Endothelial cell of umbilical vein (primary cell): ENCODE results near the gene CCDC184. TPM values are rescaled to one million over a fixed set of nuclear protein-coding genes. Genes with fewer than 3 reads are reported as not detected.

ENCODE experiments used
- Bru-seq: library from RNA; stranded (reverse); fragments of 400-500 nt; gene quantifications from one replicate; lab custom pipeline; 2021; lab: Mats Ljungman, UMichigan
- BruChase-seq, 2 experiments: library from RNA; stranded (reverse); fragments of 400-500 nt; gene quantifications; one replicate each; lab custom pipeline; 2021; lab: Mats Ljungman, UMichigan
- BruUV-seq: library from RNA; stranded (reverse); fragments of 400-500 nt; replicated peaks from 2 replicates; lab custom pipeline; 2021; lab: Mats Ljungman, UMichigan
- CTCF ChIA-PET: fragments of 300-600, 350-600 bp; sonication (Branson Sonifier 250); formaldehyde crosslinking; loops from one replicate; lab custom pipeline; 2021; ENCODE audit warnings: antibody characterized with exemption, inconsistent platforms; lab: Charles Lee
- POLR2A ChIA-PET: fragments of 300-600, 350-600 bp; sonication (Branson Sonifier 250); formaldehyde crosslinking; loops from one replicate; lab custom pipeline; 2021; ENCODE audit warnings: antibody characterized with exemption, inconsistent platforms; lab: Charles Lee
- DNase-seq: peaks from one replicate; pipeline ENCODE4 v3.0.0-alpha.2; 2011; ENCODE audit warnings: low read depth, low spot score
- FAIRE-seq: peaks from 2 replicates; lab custom pipeline; 2011; peaks lifted over from hg19 to GRCh38; lab: Jason Lieb, UNC
- H2AFZ ChIP-seq: 2 replicates; pipeline ENCODE4 v1.6.0; 2012; ENCODE audit warnings: low read depth, low read length, control low read depth, inconsistent platforms
- H3K27ac ChIP-seq: 2 replicates; pipeline ENCODE4 v1.5.1; 2011; ENCODE audit warnings: low read depth, mild to moderate bottlenecking, control low read depth, low read length, moderate library complexity; ENCODE audit not compliant: insufficient read depth
- H3K27me3 ChIP-seq, 2 experiments: 2 replicates each; pipeline versions ENCODE4 v1.6.0 to v1.6.1; 2011; ENCODE audit warnings: low read length in 2 of 2, mixed read lengths in 1 of 2; ENCODE audit not compliant: control insufficient read depth in 2 of 2, insufficient read depth in 2 of 2
- H3K36me3 ChIP-seq, 2 experiments: 2 replicates in 1 of 2; 3 replicates in 1 of 2; pipeline ENCODE4 v1.5.1; 2011; ENCODE audit warnings: low read length in 2 of 2, mild to moderate bottlenecking in 1 of 2, moderate library complexity in 1 of 2; ENCODE audit not compliant: control insufficient read depth in 2 of 2, insufficient read depth in 2 of 2; ENCODE audit errors: extremely low read depth in 1 of 2
- H3K4me1 ChIP-seq: 3 replicates; pipeline ENCODE4 v1.5.1; 2011; ENCODE audit warnings: mild to moderate bottlenecking, low read length; ENCODE audit not compliant: control insufficient read depth, insufficient read depth; ENCODE audit errors: extremely low read depth
- H3K4me2 ChIP-seq: 2 replicates; pipeline ENCODE4 v1.6.1; 2011; ENCODE audit warnings: low read length, control low read depth, mixed read lengths; ENCODE audit not compliant: insufficient read depth
- H3K4me3 ChIP-seq, 3 experiments: fragments of 200-600 bp in 1 of 3; sonication (generic), shearing (Covaris generic) in 1 of 3; replicated peaks in 1 of 3; 2 replicates each; pipeline ENCODE4 v1.5.1; 2011 to 2016; ENCODE audit warnings: control low read depth in 3 of 3, low read length in 3 of 3, mild to moderate bottlenecking in 2 of 3, inconsistent platforms in 1 of 3, low read depth in 1 of 3, moderate library complexity in 1 of 3; ENCODE audit not compliant: insufficient read depth in 1 of 3
- H3K79me2 ChIP-seq: 2 replicates; pipeline ENCODE4 v1.6.0; 2012; ENCODE audit warnings: low read length, inconsistent platforms; ENCODE audit not compliant: control insufficient read depth, insufficient read depth
- H3K9ac ChIP-seq: replicated peaks from 2 replicates; pipeline ENCODE3; 2011; ENCODE audit warnings: low read length, control low read depth; ENCODE audit not compliant: insufficient read depth; ENCODE audit errors: extremely low read depth
- H3K9me1 ChIP-seq: replicated peaks from 3 replicates; pipeline ENCODE4 v1.6.0; 2011; ENCODE audit warnings: mild to moderate bottlenecking, low read length; ENCODE audit not compliant: control insufficient read depth, insufficient read depth; ENCODE audit errors: extremely low read depth
- H3K9me3 ChIP-seq: replicated peaks from 2 replicates; pipeline ENCODE4 v1.5.1; 2012; ENCODE audit warnings: low read length, inconsistent platforms; ENCODE audit not compliant: control insufficient read depth, insufficient read depth
- H4K20me1 ChIP-seq: replicated peaks from 2 replicates; pipeline ENCODE3; 2011; ENCODE audit warnings: mild to moderate bottlenecking, low read length; ENCODE audit not compliant: control insufficient read depth, insufficient read depth; ENCODE audit errors: extremely low read depth
- FOS ChIP-seq: IDR thresholded peaks from 2 replicates; pipeline ENCODE4 v1.6.1; 2011; ENCODE audit warnings: mild to moderate bottlenecking, low read length, moderate library complexity, borderline replicate concordance; ENCODE audit not compliant: insufficient read depth
- JUN ChIP-seq: IDR thresholded peaks from 2 replicates; pipeline ENCODE4 v1.6.1; 2011; ENCODE audit warnings: borderline replicate concordance, low read depth; ENCODE audit not compliant: insufficient read length, insufficient read depth
- MYC ChIP-seq: IDR thresholded peaks from one replicate; pipeline ENCODE4 v1.6.1; 2011; ENCODE audit warnings: mild to moderate bottlenecking, low read depth, low read length
- POLR2AphosphoS5 ChIP-seq: IDR thresholded peaks from 2 replicates; pipeline ENCODE4 v1.6.1; 2012; ENCODE audit warnings: low read depth, mild to moderate bottlenecking, control low read depth, low read length, moderate library complexity; ENCODE audit not compliant: insufficient read depth
- dilution Hi-C: fragments of 300-500 bp; cut with MboI; formaldehyde crosslinking; loops from one replicate; pipeline ENCODE4 v1.15.0; 2019; ENCODE audit warnings: low sequenced_read_pairs; ENCODE audit not compliant: extremely low pct_ligation_motif_present
- intact Hi-C: fragments of 100-400 bp; cut with micrococcal nuclease; formaldehyde crosslinking; loops from one replicate; pipeline ENCODE4 v1.10.0; 2022
- long read RNA-seq: library from polyadenylated mRNA; stranded (forward); transcript quantifications from one replicate; pipeline ENCODE4 v2.0.0, GENCODE V29; 2021
- polyA minus RNA-seq, 3 experiments: library from RNA; depleted of rRNA, polyadenylated mRNA; stranded (reverse); fragments of >200 nt; gene quantifications; 1 replicate in 1 of 3; 2 replicates in 2 of 3; pipeline ENCODE4 v1.2.3, GENCODE V29; 2011
- polyA plus RNA-seq, 4 experiments: library from polyadenylated mRNA; depleted of rRNA in 3 of 4; stranded (reverse) in 3 of 4; unstranded in 1 of 4; fragments of >200 nt; gene quantifications; 2 replicates each; pipeline versions ENCODE4 v1.2.1 to v1.2.3, GENCODE V29; 2011 to 2012; ENCODE audit warnings: missing spikeins in 1 of 4
- total RNA-seq: library from RNA; stranded (reverse); gene quantifications from 2 replicates; pipeline ENCODE4 v1.2.3, GENCODE V29; 2021
- TF ChIP-seq, protein P1 (sequence below), 2 donors: IDR thresholded peaks; 1 replicate in 1 of 2; 2 replicates in 1 of 2; pipeline ENCODE4 v1.5.1; 2011; ENCODE audit warnings: low read length in 2 of 2, mild to moderate bottlenecking in 2 of 2, moderate library complexity in 2 of 2, control low read depth in 1 of 2, inconsistent platforms in 1 of 2, low read depth in 1 of 2; ENCODE audit not compliant: insufficient read depth in 1 of 2; ENCODE audit errors: extremely low read depth in 1 of 2

The CCDC184 gene
- total RNA-seq (0.18 TPM in 1 of 2 replicates, not detected in the other), polyA plus RNA-seq (0.27 and 0.39 TPM in 2 replicates), polyA minus RNA-seq (0.22 TPM in 1 of 2 replicates, not detected in the other), Bru-seq, nascent RNA (percentile 16 among the genes with signal in this experiment), BruChase-seq, experiment 1, labeled RNA remaining after a 6-hour chase (not detected), BruChase-seq, experiment 2, labeled RNA remaining after a 2-hour chase (percentile 17 among the genes with signal in this experiment)
- polyA plus RNA-seq (2011; cell fraction: cytosol; rRNA removed), result 0.23 and 0.25 TPM in 2 replicates
- 0.17 TPM in 2 replicates for polyA plus RNA-seq (2011; cell fraction: nucleus; rRNA removed)
- polyA plus RNA-seq (2012), result 0.11 and 0.22 TPM in 2 replicates
- not detected for polyA minus RNA-seq (2011; cell fraction: cytosol; rRNA and poly(A)+ RNA removed)
- 0.29 TPM in 1 of 2 replicates, not detected in the other for polyA minus RNA-seq (2011; cell fraction: nucleus; rRNA and poly(A)+ RNA removed)
- long read RNA-seq, result 0 reads

DNA sequence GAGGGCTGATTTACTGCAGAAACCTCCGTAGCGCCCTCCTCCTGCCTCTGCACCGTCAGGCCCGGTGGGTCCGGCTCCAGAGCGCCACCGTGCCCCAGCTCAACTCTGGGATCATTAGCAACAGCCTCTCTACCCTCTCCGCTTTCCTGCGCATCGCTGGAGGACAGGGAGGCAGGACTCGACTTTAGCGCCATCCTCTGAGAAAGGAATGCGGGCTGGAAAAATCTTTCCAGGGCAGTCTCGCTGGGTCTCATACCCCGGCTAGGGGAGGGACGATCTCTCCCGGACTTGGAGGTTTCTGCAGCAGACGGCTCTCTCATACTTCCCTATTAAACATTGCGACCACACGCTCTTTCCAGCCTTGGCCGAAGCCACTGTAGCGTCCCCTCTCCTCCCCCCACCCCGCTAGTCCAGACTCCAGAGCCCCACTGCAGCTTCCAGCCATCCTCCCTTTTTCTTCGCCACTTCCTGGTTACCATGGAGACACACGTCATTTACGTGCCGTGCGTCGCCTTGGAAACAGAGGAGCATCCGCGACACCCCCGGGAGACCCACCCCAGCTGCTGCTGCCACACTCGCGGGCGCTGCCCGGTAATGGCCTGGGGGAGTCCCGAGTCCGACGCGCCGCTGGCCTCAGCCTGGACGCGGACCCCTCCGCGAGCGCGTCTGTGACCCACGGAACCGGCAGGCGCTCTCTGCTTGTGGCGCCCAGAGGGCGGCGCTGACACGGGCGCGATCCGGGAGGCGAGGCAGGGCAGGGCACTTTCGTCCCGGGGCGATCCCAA lies at the start of gene CCDC184:
CCDC184 (plus strand) TSS at position 554 of the 785 bp plus-strand sequence. CDS start 479 bp downstream, outside the sequence.
- CTCF ChIA-PET, result interaction anchor here (0.9 to 1.6 kb wide), 8 partner anchors 12 to 435 kb away, joined by 3 to 18 read pairs (median 6); partner anchors contain the start of genes ASB8 and TMEM106C
- FAIRE-seq (peak; percentile 92), DNase-seq (peak; percentile 82)
- no peaks in the 10 kb centered on the region for H3K9me1 ChIP-seq
- H4K20me1 ChIP-seq, result no peaks in the 10 kb centered on the region
- H3K4me2 ChIP-seq, result peak within 1 kb of the TSS; percentile 72
- H3K4me1 ChIP-seq, result no peaks in the 10 kb centered on the region
- no peaks in the 10 kb centered on the region for H3K9me3 ChIP-seq
- H3K79me2 ChIP-seq, result no peaks in the 10 kb centered on the region
- H3K36me3 ChIP-seq, result no peaks in the 10 kb centered on the region
- intact Hi-C loops (loop anchor here (1.0 to 5.0 kb wide), 2 partner anchors 15 to 269 kb away; no protein-coding TSS in a partner anchor), dilution Hi-C loops (no loop called here)
- peak within 1 kb of the TSS; percentile 5 for H3K9ac ChIP-seq
- TF ChIP-seq JUN, result no peak
- TF ChIP-seq MYC, result no peak
- no peak for TF ChIP-seq FOS
- TF ChIP-seq POLR2AphosphoS5, result no peak
- TF ChIP-seq, protein P1, sequence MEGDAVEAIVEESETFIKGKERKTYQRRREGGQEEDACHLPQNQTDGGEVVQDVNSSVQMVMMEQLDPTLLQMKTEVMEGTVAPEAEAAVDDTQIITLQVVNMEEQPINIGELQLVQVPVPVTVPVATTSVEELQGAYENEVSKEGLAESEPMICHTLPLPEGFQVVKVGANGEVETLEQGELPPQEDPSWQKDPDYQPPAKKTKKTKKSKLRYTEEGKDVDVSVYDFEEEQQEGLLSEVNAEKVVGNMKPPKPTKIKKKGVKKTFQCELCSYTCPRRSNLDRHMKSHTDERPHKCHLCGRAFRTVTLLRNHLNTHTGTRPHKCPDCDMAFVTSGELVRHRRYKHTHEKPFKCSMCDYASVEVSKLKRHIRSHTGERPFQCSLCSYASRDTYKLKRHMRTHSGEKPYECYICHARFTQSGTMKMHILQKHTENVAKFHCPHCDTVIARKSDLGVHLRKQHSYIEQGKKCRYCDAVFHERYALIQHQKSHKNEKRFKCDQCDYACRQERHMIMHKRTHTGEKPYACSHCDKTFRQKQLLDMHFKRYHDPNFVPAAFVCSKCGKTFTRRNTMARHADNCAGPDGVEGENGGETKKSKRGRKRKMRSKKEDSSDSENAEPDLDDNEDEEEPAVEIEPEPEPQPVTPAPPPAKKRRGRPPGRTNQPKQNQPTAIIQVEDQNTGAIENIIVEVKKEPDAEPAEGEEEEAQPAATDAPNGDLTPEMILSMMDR (IDR thresholded peaks at IDR 0.05; ENCODE audit: extremely low read depth in 1 of 2, insufficient read depth in 1 of 2, low read depth in 1 of 2, low read length in 2 of 2), result peak; percentile 28 to 67
- H2AFZ ChIP-seq, result peak within 1 kb of the TSS; percentile 64
- no peak within 1 kb of the TSS for H3K27ac ChIP-seq
- H3K4me3 ChIP-seq, result peak within 1 kb of the TSS; percentile 1 to 57 (median 48)
- no TSS peak for BruUV-seq
- H3K27me3 ChIP-seq, result peaks cover 45 to 57% of the 10 kb centered on the region in 2 experiments
- POLR2A ChIA-PET, result no interaction called here
